Activated CD8-positive, alpha-beta memory T cell treated with anti-CD3 and anti-CD28 coated beads for 4 hours (primary cell): ENCODE measurements around the gene KRTAP4-8.
"Not testable (repeated sequence)": the region's sequence is repeated elsewhere in the genome, so short reads cannot be mapped to it uniquely, and the experiment has no call there.

Experiments used
- DNase-seq, 2 donors: peaks; one replicate each; pipeline ENCODE4 v3.0.0-alpha.2; 2020; ENCODE audit warnings: low read depth in 2 of 2

Gene KRTAP4-8

GRCh38 chr17:41065016-41065689 lies 32.8 kb downstream of the KRTAP4-8 start:
- DNase-seq, result not testable (repeated sequence)

GRCh38 chr17:41064301-41064700 lies 33.6 kb downstream of the KRTAP4-8 start:
- no peak for DNase-seq

GRCh38 chr17:41063449-41063848 lies 34.5 kb downstream of the KRTAP4-8 start:
- no peak for DNase-seq

- no peak for DNase-seq
These were observed 36.0 kb downstream of the KRTAP4-8 start for GRCh38 chr17:41061964-41062363.

- no peak for DNase-seq
These were observed 37.8 kb downstream of the KRTAP4-8 start, which contains the start of gene KRTAP2-3 for GRCh38 chr17:41060052-41060604. Gene KRTAP2-3, minus strand, starts transcription at chr17:41060114. Its CDS starts 64 bp downstream, at chr17:41060050.

- DNase-seq, result not testable (repeated sequence)
These were observed 38.5 kb downstream of the KRTAP4-8 start for GRCh38 chr17:41059276-41060051.

GRCh38 chr17:41058741-41059140 lies 39.2 kb downstream of the KRTAP4-8 start:
- DNase-seq, result no peak

- DNase-seq, result no peak
These were observed 40.4 kb downstream of the KRTAP4-8 start for GRCh38 chr17:41057547-41057946.

GRCh38 chr17:41055130-41055529 lies 42.8 kb downstream of the KRTAP4-8 start, which contains the start of gene KRTAP2-2:
Gene KRTAP2-2, minus strand, starts transcription at chr17:41055230. Its CDS starts 19 bp downstream, at chr17:41055211.
- DNase-seq, result not testable (repeated sequence)

GRCh38 chr17:41054556-41054955 lies 43.4 kb downstream of the KRTAP4-8 start:
- DNase-seq, result not testable (repeated sequence)

- DNase-seq, result no peak
These were observed 43.9 kb downstream of the KRTAP4-8 start for GRCh38 chr17:41054025-41054424.

- no peak for DNase-seq
These were observed 45.4 kb downstream of the KRTAP4-8 start for GRCh38 chr17:41052566-41052965.

- DNase-seq, result no peak
These were observed 48.8 kb downstream of the KRTAP4-8 start for GRCh38 chr17:41049110-41049509.

GRCh38 chr17:41048441-41048840 lies 49.5 kb downstream of the KRTAP4-8 start:
- DNase-seq, result no peak
